Ishikawa (cell line): ENCODE measurements around the gene CERS6.

Experiments
- CEBPB ChIP-seq: IDR thresholded peaks from 2 replicates; pipeline ENCODE4 v1.6.1; 2012
- MAX ChIP-seq: IDR thresholded peaks from 2 replicates; pipeline ENCODE4 v1.6.1; 2012
- RAD21 ChIP-seq: IDR thresholded peaks from 2 replicates; pipeline ENCODE4 v1.6.1; 2012; ENCODE audit warnings: low read depth
- REST ChIP-seq: IDR thresholded peaks from 2 replicates; pipeline ENCODE4 v1.6.1; 2012; ENCODE audit warnings: low read depth, mild to moderate bottlenecking
- TAF1 ChIP-seq: IDR thresholded peaks from 2 replicates; pipeline ENCODE4 v1.6.1; 2012; ENCODE audit warnings: low read depth, mild to moderate bottlenecking
- YY1 ChIP-seq: IDR thresholded peaks from 2 replicates; pipeline ENCODE4 v1.6.1; 2012; ENCODE audit warnings: low read depth

DNA sequence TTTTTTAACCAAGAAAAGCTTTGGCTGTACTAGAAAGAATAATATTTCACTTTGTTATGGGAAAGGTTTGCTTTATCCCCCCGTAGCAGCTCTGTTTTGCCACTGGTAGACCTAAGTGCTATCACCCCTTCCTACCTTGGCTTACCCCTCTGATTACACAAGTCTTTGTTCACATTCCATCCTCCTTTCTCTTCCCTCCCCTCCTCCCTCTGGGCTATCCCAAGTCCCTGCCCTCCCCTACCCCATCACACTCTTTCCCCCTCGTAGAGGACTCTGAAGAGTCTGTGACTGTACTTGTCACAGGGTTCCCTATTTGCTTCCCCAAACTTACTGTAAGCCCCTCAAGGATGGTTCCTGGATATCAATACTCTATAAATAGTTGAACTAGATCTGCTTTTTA is 193.5 kb downstream of the CERS6 start:
- TF ChIP-seq RAD21 (no peak), MAX (no peak), REST (no peak), CEBPB (no peak), YY1 (no peak), TAF1 (no peak)
